ENCODE measurements around the gene UPK1B. TPM values are rescaled to one million over a fixed set of nuclear protein-coding genes. Genes with fewer than 3 reads are reported as not detected.

UPK1B gene
- total RNA-seq, 1 experiment from 2014 or later: 0.42 TPM

- POLR2A ChIA-PET: no interaction called here
Measured at GRCh38 chr3:119147494-119147893, 25.9 kb upstream of the UPK1B start.

GRCh38 chr3:119148493-119149180 is 24.8 kb upstream of the UPK1B start:
- H3K36me3 Mint-ChIP-seq: peaks cover 2% of the 10 kb centered on the region; the same call in 1 of the 2 replicates
- ChIA-PET CTCF (no interaction called here), POLR2A (no interaction called here)
- no peak overlapping the region for H3K27ac Mint-ChIP-seq
- DNase-seq (ENCODE audit: low spot score) (no peak), ATAC-seq (no peak)
- H3K4me1 Mint-ChIP-seq: no peaks in the 10 kb centered on the region
- H3K4me3 Mint-ChIP-seq: no peak overlapping the region
- peaks cover 23% of the 10 kb centered on the region for H3K9me3 Mint-ChIP-seq
- H3K27me3 Mint-ChIP-seq (ENCODE audit: low read depth): peaks cover 2% of the 10 kb centered on the region; the same call in 1 of the 2 replicates
- TF ChIP-seq E2F4 (CRISPR knock-in tag; IDR thresholded peaks at IDR 0.05; ENCODE audit: borderline replicate concordance, low read depth) (no peak), SOX15 (CRISPR knock-in tag; IDR thresholded peaks at IDR 0.05) (no peak), SP1 (CRISPR knock-in tag; conservative IDR thresholded peaks at IDR 0.05) (no peak), FOXP4 (CRISPR knock-in tag; IDR thresholded peaks at IDR 0.05) (no peak), AFF4 (CRISPR knock-in tag; IDR thresholded peaks at IDR 0.05; ENCODE audit: borderline replicate concordance) (no peak)

More at GRCh38 chr3:119147494-119147893, 25.9 kb upstream of the UPK1B start:
- Mint-ChIP-seq H3K4me3 (no peak overlapping the region), H3K27me3 (ENCODE audit: low read depth) (peaks cover 2% of the 10 kb centered on the region; the same call in 1 of the 2 replicates), H3K9me3 (peaks cover 11% of the 10 kb centered on the region), H3K27ac (no peak overlapping the region), H3K36me3 (no peaks in the 10 kb centered on the region), H3K4me1 (no peaks in the 10 kb centered on the region)
- TF ChIP-seq CTCF (IDR thresholded peaks at IDR 0.05) (no peak), ZMAT4 (CRISPR knock-in tag; IDR thresholded peaks at IDR 0.05) (no peak), ZNF671 (CRISPR knock-in tag; IDR thresholded peaks at IDR 0.05) (no peak), IRF2 (CRISPR knock-in tag; IDR thresholded peaks at IDR 0.05; ENCODE audit: borderline replicate concordance, low read depth) (no peak), USF1 (CRISPR knock-in tag; IDR thresholded peaks at IDR 0.05) (no peak), TEAD1 (CRISPR knock-in tag; IDR thresholded peaks at IDR 0.05) (no peak), HMGXB4 (CRISPR knock-in tag; IDR thresholded peaks at IDR 0.05) (no peak), SOX15 (CRISPR knock-in tag; IDR thresholded peaks at IDR 0.05) (no peak), ERG (CRISPR knock-in tag; IDR thresholded peaks at IDR 0.05) (no peak), HMGA2 (CRISPR knock-in tag; IDR thresholded peaks at IDR 0.05) (no peak)
- DNase-seq (ENCODE audit: low spot score) (no peak), ATAC-seq (no peak)
- CTCF ChIA-PET: interaction anchor here (0.5 to 4.3 kb wide), 2 partner anchors 94 to 280 kb away, joined by 3 to 18 read pairs; partner anchors contain the start of gene B4GALT4

Data from WTC11 (cell line).